ENCODE data around the gene PLCB1.

DNA sequence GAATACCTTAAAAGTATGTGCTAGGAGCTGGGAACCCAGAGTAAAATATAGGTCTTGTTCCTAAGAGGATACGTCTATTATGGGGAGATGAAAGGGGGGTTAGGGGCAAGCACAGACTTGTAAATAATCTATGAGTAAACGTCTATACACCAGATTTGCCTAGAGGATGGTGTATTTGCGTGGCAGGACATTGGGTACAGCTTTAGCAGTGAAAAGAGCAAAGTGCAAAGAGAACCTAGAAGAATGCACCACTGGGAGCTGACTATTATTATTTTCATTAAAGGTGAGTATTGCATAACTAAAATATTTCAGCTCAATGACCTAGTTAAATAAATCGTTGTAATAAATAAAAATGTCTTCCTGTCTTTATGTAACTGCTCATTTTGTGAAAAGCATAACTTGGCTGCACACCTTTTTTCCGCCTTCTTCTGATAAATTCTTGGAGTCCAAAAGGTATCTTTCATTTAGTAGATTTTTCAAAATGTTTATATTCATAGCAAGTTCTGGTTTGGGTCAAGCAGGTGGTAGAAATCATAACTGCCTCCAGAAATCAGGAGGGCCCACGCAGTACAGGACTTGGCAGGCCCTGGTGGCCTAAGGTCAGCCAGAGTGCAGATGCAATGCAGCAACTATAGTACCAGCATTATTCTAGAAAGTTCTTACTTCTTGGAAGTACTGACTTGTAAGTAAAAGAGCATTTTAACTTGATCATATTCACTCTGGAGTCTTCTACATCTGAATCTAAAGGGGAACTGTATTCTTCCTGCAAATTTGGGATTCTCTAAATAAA lies 357.2 kb downstream of the PLCB1 start:
- TF ChIP-seq, protein P1, sequence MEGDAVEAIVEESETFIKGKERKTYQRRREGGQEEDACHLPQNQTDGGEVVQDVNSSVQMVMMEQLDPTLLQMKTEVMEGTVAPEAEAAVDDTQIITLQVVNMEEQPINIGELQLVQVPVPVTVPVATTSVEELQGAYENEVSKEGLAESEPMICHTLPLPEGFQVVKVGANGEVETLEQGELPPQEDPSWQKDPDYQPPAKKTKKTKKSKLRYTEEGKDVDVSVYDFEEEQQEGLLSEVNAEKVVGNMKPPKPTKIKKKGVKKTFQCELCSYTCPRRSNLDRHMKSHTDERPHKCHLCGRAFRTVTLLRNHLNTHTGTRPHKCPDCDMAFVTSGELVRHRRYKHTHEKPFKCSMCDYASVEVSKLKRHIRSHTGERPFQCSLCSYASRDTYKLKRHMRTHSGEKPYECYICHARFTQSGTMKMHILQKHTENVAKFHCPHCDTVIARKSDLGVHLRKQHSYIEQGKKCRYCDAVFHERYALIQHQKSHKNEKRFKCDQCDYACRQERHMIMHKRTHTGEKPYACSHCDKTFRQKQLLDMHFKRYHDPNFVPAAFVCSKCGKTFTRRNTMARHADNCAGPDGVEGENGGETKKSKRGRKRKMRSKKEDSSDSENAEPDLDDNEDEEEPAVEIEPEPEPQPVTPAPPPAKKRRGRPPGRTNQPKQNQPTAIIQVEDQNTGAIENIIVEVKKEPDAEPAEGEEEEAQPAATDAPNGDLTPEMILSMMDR (IDR thresholded peaks at IDR 0.05; ENCODE audit: poor library complexity): no peak
- no peak for TF ChIP-seq EZH2 (IDR thresholded peaks at IDR 0.05; ENCODE audit: borderline replicate concordance)

Measured in hepatocyte (in vitro differentiated cells).